Activated T-cell treated with anti-CD3 and anti-CD28 coated beads, Interleukin-2, amount 50 U/mL, for 24 hours (primary cell): ENCODE measurements around the gene CCDC12.

ENCODE experiments used
- DNase-seq: peaks from one replicate; pipeline ENCODE4 v3.0.0-alpha.2; 2020
- H3K27ac Mint-ChIP-seq: 2 replicates; pipeline ENCODE4 v1.8.0; 2020; ENCODE audit warnings: mild to moderate bottlenecking, mixed read lengths
- H3K27me3 Mint-ChIP-seq: 2 replicates; pipeline ENCODE4 v1.8.0; 2020; ENCODE audit warnings: mixed read lengths
- H3K36me3 Mint-ChIP-seq: 2 replicates; pipeline ENCODE4 v1.8.0; 2020; ENCODE audit warnings: low read depth, mixed read lengths
- H3K4me1 Mint-ChIP-seq: 2 replicates; pipeline ENCODE4 v1.8.0; 2020; ENCODE audit warnings: low read depth, mixed read lengths
- H3K4me3 Mint-ChIP-seq: 2 replicates; pipeline ENCODE4 v1.8.0; 2020; ENCODE audit warnings: mild to moderate bottlenecking, moderate library complexity, mixed read lengths
- H3K9me3 Mint-ChIP-seq: 2 replicates; pipeline ENCODE4 v1.8.0; 2020; ENCODE audit warnings: mixed read lengths

CCDC12 gene

GRCh38 chr3:47003056-47003410 is 26.5 kb upstream of the CCDC12 start:
- H3K4me1 Mint-ChIP-seq, result peaks cover 10% of the 10 kb centered on the region
- no peaks in the 10 kb centered on the region for H3K27me3 Mint-ChIP-seq
- peaks cover 94% of the 10 kb centered on the region for H3K36me3 Mint-ChIP-seq
- no peak overlapping the region for H3K4me3 Mint-ChIP-seq
- no peak overlapping the region for H3K27ac Mint-ChIP-seq
- DNase-seq, result no peak
- no peaks in the 10 kb centered on the region for H3K9me3 Mint-ChIP-seq

- peaks cover 94% of the 10 kb centered on the region for H3K36me3 Mint-ChIP-seq
- no peak for DNase-seq
- H3K4me3 Mint-ChIP-seq, result no peak overlapping the region
- no peaks in the 10 kb centered on the region for H3K27me3 Mint-ChIP-seq
- no peaks in the 10 kb centered on the region for H3K9me3 Mint-ChIP-seq
- peak overlapping the region; percentile 68 for H3K27ac Mint-ChIP-seq
- peaks cover 14% of the 10 kb centered on the region for H3K4me1 Mint-ChIP-seq
These were observed 25.9 kb upstream of the CCDC12 start for GRCh38 chr3:47002171-47003055.

DNA sequence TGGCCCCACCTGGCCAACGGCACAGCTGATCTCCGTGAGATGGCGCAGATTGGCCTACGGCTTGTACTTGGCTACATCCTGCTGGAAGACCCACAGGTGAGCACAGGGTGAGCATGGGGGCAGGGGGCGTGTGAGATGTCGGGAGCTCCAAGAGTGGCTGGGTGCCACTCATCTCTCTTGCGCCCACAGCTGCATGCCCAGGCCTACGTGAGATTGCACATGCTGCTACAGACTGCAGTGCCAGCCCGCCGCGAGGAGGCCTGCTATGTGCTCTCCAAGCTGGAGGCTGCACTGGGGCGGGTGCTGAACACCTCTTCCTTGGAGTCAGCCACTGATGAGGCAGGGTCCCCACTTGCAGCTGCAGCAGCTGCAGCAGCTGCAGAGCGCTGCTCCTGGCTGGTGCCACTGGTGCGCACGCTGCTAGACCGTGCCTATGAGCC is 25.2 kb upstream of the CCDC12 start:
- DNase-seq, result no peak
- no peaks in the 10 kb centered on the region for H3K9me3 Mint-ChIP-seq
- H3K4me1 Mint-ChIP-seq, result peaks cover 20% of the 10 kb centered on the region
- no peak overlapping the region for H3K4me3 Mint-ChIP-seq
- H3K27me3 Mint-ChIP-seq, result no peaks in the 10 kb centered on the region
- peaks cover 94% of the 10 kb centered on the region for H3K36me3 Mint-ChIP-seq
- no peak overlapping the region for H3K27ac Mint-ChIP-seq

- DNase-seq, result no peak
- Mint-ChIP-seq H3K9me3 (no peaks in the 10 kb centered on the region), H3K4me3 (no peak overlapping the region), H3K4me1 (peaks cover 21% of the 10 kb centered on the region), H3K27me3 (no peaks in the 10 kb centered on the region), H3K27ac (peak overlapping the region; percentile 40), H3K36me3 (peaks cover 89% of the 10 kb centered on the region)
These were observed 24.6 kb upstream of the CCDC12 start for GRCh38 chr3:47000922-47001730.

DNA sequence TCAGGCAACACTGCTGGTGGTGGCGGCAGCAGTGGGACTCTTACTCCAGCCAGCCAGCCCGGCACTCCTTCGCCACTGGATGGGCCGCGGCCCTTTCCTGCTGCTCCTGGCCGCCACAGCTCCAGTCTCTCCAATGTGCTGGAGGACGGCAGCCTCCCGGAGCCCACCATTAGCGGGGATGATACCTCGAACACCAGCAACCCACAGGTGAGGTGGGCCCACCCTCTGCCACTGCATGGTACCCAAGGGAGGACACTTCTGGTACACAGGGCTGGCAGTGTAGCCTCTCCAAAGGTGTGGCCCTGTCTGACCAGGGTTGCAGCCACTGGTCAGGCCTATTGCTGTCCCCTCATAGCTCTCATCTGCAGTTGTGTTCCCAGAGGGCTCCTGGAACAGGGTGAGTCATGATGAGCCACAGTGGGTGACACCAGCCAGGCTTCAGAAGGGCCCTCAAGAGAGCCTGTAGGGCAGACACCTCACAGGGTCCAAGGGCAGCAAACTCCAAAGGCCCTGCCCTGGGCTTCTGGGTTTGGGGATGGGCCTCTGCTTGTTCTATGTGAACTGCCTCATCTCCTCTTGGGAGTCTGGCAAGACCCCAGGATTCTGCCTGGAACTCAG is 23.8 kb upstream of the CCDC12 start:
- DNase-seq, result no peak
- H3K4me3 Mint-ChIP-seq, result no peak overlapping the region
- no peaks in the 10 kb centered on the region for H3K9me3 Mint-ChIP-seq
- peak overlapping the region; percentile 68 for H3K27ac Mint-ChIP-seq
- peaks cover 23% of the 10 kb centered on the region for H3K4me1 Mint-ChIP-seq
- H3K36me3 Mint-ChIP-seq, result peaks cover 87% of the 10 kb centered on the region
- H3K27me3 Mint-ChIP-seq, result no peaks in the 10 kb centered on the region

- peaks cover 23% of the 10 kb centered on the region for H3K4me1 Mint-ChIP-seq
- H3K27me3 Mint-ChIP-seq, result no peaks in the 10 kb centered on the region
- no peaks in the 10 kb centered on the region for H3K9me3 Mint-ChIP-seq
- H3K36me3 Mint-ChIP-seq, result peaks cover 87% of the 10 kb centered on the region
- peak overlapping the region; percentile 68 for H3K27ac Mint-ChIP-seq
- no peak for DNase-seq
- no peak overlapping the region for H3K4me3 Mint-ChIP-seq
These were observed 23.1 kb upstream of the CCDC12 start for GRCh38 chr3:46999516-47000197.

DNA sequence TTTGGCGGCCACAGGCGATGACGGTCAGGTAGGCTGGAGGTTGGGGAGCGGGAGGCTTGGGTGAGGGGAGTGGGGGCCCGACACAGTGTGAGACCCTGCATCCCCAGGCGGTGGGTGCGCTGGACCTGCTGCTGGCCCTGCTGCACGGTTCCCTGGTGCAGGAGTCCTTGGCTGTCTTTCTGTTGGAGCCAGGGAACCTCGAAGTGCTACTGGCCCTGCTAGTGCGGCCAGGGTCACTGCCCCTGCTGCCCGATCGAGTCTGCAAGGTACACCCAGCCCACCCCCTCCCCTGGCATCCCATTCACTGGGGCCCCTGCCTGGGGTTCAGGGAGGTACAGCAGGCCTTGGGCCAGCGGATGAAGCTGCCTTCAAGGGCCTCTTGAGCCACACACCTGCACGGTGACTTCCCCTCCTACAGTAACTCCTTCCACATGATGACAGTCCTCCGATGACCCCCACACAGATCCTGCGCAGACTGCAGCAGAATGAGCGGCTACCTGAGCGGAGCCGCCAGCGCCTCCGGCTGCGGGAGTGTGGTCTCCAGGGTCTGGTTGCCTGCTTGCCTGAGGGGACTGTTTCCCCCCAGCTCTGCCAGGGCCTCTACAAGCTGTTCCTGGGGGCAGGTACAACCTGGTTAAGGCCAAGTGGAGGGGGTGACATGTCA is 22.4 kb upstream of the CCDC12 start:
- no peak overlapping the region for H3K27ac Mint-ChIP-seq
- no peaks in the 10 kb centered on the region for H3K27me3 Mint-ChIP-seq
- H3K9me3 Mint-ChIP-seq, result no peaks in the 10 kb centered on the region
- H3K4me3 Mint-ChIP-seq, result no peak overlapping the region
- no peak for DNase-seq
- peaks cover 87% of the 10 kb centered on the region for H3K36me3 Mint-ChIP-seq
- peaks cover 23% of the 10 kb centered on the region for H3K4me1 Mint-ChIP-seq

GRCh38 chr3:46998121-46998851 is 21.7 kb upstream of the CCDC12 start:
- no peak overlapping the region for H3K27ac Mint-ChIP-seq
- peaks cover 87% of the 10 kb centered on the region for H3K36me3 Mint-ChIP-seq
- peak; percentile 84 for DNase-seq
- H3K27me3 Mint-ChIP-seq, result no peaks in the 10 kb centered on the region
- H3K9me3 Mint-ChIP-seq, result no peaks in the 10 kb centered on the region
- no peak overlapping the region for H3K4me3 Mint-ChIP-seq
- H3K4me1 Mint-ChIP-seq, result peaks cover 23% of the 10 kb centered on the region

DNA sequence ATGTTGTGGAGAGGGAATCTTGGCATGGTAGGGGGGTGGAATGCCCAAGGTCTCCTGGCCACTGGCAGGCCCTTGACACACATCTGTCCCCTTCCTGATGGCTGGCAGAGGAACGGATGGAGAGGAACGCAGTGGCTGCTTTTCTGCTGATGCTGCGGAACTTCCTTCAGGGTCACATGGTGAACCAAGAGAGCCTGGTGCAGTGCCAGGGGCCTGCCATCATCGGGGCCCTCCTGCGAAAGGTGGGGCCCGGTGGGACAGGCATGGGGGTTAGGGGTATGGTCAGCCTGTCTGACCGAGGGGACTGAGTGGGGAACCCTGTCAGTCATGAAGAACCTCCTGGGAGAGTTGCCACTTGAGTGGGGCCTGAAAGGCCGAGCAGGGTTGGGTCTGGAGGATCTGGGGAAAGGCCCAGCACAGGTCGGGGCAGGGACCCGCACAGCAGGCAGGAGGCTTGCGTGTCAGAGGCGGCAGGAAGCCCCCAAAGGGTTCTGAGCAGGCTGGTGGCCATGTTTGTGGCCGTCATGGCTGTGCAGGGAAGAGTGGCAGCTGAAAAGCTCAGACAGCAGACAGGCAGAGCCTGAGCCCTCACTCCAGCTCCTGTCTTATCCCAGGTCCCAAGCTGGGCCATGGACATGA is 21.0 kb upstream of the CCDC12 start:
- Mint-ChIP-seq H3K36me3 (peaks cover 86% of the 10 kb centered on the region), H3K27me3 (no peaks in the 10 kb centered on the region), H3K27ac (no peak overlapping the region), H3K9me3 (no peaks in the 10 kb centered on the region), H3K4me3 (no peak overlapping the region), H3K4me1 (peaks cover 23% of the 10 kb centered on the region)
- no peak for DNase-seq

DNA sequence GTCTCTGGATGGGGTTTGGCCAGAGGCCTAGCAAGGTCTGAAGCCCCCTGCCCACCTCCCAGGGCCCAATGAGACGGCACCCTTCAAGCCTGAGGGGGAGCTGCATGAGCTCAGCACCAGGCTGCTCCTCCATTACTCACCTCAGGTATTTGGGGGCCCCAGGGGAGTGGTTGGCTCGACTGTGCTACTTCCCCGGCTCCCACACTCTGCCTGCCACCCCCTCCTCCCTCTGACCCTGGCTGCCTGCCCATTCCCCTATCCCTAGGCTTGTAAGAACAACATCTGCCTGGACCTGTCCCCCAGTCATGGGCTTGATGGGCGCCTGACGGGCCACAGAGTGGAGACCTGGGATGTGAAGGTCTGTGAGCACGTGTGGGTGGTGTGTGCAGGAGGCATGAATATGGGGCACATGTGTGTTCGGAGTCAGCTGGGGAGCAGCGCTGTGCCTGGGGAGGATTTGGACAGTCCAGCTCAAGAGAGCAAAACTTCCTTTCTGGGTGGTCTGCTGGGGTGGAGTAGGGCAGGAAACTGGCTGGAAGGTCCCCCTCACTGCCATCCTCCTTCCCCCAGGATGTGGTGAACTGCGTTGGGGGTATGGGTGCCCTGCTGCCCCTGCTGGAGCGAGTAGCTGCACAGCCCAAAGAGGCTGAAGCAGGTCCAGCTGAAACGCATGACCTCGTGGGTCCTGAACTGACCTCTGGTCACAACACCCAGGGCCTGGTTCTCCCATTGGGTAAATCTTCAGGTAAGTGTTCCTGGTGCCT is 20.3 kb upstream of the CCDC12 start:
- no peak for DNase-seq
- Mint-ChIP-seq H3K4me3 (no peak overlapping the region), H3K4me1 (peaks cover 23% of the 10 kb centered on the region), H3K27ac (peak overlapping the region; percentile 28), H3K9me3 (no peaks in the 10 kb centered on the region), H3K36me3 (peaks cover 86% of the 10 kb centered on the region), H3K27me3 (no peaks in the 10 kb centered on the region)

GRCh38 chr3:46995901-46996562 is 19.5 kb upstream of the CCDC12 start:
- Mint-ChIP-seq H3K27ac (no peak overlapping the region), H3K36me3 (peaks cover 86% of the 10 kb centered on the region), H3K9me3 (no peaks in the 10 kb centered on the region), H3K4me3 (no peak overlapping the region), H3K27me3 (no peaks in the 10 kb centered on the region), H3K4me1 (peaks cover 23% of the 10 kb centered on the region)
- DNase-seq, result no peak
